ENCODE measurements around the gene TAS1R1. TPM values are rescaled to one million over a fixed set of nuclear protein-coding genes. Genes with fewer than 3 reads are reported as not detected.
A peak's percentile ranks its signal among the peaks of the same experiment; 100 is the strongest.

Gene TAS1R1
- total RNA-seq, 1 donor from 2014 or later: not detected

DNA sequence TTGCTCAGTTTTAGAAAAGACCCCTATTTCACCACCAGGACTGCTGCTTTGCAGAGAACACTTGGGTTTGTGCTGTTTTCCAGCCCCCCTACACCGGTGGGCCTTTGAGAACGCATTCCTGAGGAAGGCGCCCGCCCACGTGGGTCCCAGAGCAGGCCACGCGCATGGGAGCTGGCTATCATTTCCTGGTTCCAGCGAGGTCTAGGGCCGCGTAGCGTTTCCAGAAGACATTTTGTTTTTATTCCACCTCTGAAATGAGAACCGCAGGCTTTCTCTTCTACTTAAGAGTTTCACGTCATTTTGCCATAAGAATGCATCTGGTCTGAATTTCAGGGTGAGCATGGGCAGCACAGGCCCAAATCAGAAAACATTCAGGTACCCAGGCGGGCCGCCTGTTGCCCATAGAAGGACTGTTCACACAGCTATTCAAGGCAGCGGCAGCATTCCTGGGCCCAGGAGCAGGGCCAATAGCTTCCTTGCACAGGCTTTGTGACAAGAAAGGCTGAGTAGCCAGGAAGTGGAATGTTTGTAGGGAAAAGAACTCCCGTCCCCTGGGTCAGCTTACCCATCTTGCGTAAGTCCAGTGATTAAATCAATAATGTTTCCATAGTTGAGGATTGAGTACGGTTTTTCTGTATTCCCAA is 48.9 kb downstream of the TAS1R1 start:
- Histone ChIP-seq H3K4me3 (ENCODE audit: low read depth, low read length) (no peak overlapping the region), H3K27me3 (ENCODE audit: control insufficient read depth, insufficient read depth, low read length) (no peaks in the 10 kb centered on the region), H3K36me3 (ENCODE audit: control insufficient read depth, insufficient read depth, low read length) (no peaks in the 10 kb centered on the region)
- DNase-seq (ENCODE audit: low read depth): no peak
- TF ChIP-seq, protein P1, sequence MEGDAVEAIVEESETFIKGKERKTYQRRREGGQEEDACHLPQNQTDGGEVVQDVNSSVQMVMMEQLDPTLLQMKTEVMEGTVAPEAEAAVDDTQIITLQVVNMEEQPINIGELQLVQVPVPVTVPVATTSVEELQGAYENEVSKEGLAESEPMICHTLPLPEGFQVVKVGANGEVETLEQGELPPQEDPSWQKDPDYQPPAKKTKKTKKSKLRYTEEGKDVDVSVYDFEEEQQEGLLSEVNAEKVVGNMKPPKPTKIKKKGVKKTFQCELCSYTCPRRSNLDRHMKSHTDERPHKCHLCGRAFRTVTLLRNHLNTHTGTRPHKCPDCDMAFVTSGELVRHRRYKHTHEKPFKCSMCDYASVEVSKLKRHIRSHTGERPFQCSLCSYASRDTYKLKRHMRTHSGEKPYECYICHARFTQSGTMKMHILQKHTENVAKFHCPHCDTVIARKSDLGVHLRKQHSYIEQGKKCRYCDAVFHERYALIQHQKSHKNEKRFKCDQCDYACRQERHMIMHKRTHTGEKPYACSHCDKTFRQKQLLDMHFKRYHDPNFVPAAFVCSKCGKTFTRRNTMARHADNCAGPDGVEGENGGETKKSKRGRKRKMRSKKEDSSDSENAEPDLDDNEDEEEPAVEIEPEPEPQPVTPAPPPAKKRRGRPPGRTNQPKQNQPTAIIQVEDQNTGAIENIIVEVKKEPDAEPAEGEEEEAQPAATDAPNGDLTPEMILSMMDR (IDR thresholded peaks at IDR 0.05; ENCODE audit: insufficient read depth, low read length, poor library complexity, severe bottlenecking): no peak

DNA sequence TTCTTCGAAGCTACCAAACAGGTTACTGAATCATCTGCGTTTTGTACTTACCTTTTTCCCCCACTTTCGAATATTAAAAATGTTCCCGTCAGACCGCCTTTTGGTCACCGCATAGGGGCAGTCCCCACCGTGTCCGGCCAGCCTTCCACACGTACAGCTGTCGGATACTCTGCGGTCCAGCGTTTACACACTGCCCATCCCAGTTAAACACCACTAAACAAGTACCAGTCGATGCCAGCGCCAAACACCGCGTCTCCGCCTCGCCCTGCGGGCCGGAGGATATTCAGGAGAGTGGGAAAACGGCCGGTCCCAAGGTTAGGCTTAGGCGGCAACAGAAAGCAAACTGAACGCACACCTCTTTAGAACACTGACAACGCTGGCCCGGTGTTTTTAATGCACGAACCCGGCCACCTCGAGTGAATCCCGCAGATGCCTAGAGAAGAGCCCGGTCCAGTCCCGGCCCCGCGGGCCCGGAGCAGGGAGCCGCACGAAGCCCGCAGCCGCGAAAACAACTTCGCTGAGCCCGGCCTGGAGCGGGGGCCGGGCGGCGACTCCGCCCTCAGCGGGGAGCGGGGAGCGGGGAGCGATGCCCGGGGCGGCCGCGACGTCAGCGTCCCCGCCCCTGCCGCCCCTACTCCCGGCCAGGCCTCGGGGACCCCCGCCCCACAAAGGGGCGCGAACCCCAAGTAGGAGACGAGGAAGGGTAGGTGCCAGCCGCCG is 57.7 kb downstream of the TAS1R1 start:
- peak overlapping the region; percentile 77 for H3K4me3 ChIP-seq (ENCODE audit: low read depth, low read length)
- no peaks in the 10 kb centered on the region for H3K36me3 ChIP-seq (ENCODE audit: control insufficient read depth, insufficient read depth, low read length)
- H3K27me3 ChIP-seq (ENCODE audit: control insufficient read depth, insufficient read depth, low read length): no peaks in the 10 kb centered on the region
- TF ChIP-seq, protein P1 (IDR thresholded peaks at IDR 0.05; ENCODE audit: insufficient read depth, low read length, poor library complexity, severe bottlenecking): no peak
- DNase-seq (ENCODE audit: low read depth): no peak

DNA sequence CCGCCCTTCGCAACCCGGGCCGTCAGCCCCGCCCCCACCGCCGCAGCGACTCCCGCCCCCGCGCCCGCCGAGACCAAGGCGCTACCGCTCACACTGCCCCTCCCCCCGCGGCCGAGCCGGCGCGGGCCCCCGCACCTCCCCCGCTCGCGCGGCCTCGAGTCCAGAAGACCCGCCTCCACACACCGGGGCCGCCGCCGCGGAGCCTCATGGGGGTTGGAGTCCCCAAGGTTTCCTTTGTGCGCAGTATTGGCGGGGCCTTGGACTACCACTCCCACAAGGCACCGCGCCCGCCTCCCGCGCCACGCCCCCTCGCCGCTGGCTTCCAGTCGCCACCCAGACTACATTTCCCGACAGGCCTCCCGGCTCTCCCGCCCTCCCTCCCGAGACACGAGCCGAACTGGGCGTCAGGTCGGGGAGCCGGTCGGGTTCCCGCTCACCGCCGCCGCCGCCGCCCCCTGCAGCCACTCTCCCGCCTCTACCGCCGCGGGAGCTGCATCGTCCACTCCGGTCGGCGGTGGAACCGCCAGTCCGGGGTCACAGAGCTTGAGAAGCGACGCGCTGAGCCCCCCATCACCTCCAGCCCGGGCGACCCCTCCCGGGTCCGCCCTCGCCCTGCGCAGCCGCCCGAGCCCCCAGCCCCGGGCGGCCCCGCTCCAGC is 58.4 kb downstream of the TAS1R1 start, which contains the start of gene PHF13:
PHF13 (plus strand) TSS at position 371 of the 658 bp plus-strand sequence. CDS start 336 bp downstream, outside the sequence.
- H3K4me3 ChIP-seq (ENCODE audit: low read depth, low read length): peak within 1 kb of the TSS; percentile 85
- H3K36me3 ChIP-seq (ENCODE audit: control insufficient read depth, insufficient read depth, low read length): no peaks in the 10 kb centered on the region
- TF ChIP-seq, protein P1 (IDR thresholded peaks at IDR 0.05; ENCODE audit: insufficient read depth, low read length, poor library complexity, severe bottlenecking): no peak
- no peaks in the 10 kb centered on the region for H3K27me3 ChIP-seq (ENCODE audit: control insufficient read depth, insufficient read depth, low read length)
- peak; percentile 80 for DNase-seq (ENCODE audit: low read depth)

GRCh38 chr1:6614019-6614928 is 59.2 kb downstream of the TAS1R1 start:
- H3K27me3 ChIP-seq (ENCODE audit: control insufficient read depth, insufficient read depth, low read length): no peaks in the 10 kb centered on the region

More at GRCh38 chr1:6614019-6614928, 59.2 kb downstream of the TAS1R1 start:
- Histone ChIP-seq H3K36me3 (ENCODE audit: control insufficient read depth, insufficient read depth, low read length) (no peaks in the 10 kb centered on the region), H3K4me3 (ENCODE audit: low read depth, low read length) (peak overlapping the region; percentile 85)
- DNase-seq (ENCODE audit: low read depth): no peak
- TF ChIP-seq, protein P1 (IDR thresholded peaks at IDR 0.05; ENCODE audit: insufficient read depth, low read length, poor library complexity, severe bottlenecking): no peak

Measured in kidney epithelial cell (primary cell).